ENCODE data around the gene CASP6.

DNA sequence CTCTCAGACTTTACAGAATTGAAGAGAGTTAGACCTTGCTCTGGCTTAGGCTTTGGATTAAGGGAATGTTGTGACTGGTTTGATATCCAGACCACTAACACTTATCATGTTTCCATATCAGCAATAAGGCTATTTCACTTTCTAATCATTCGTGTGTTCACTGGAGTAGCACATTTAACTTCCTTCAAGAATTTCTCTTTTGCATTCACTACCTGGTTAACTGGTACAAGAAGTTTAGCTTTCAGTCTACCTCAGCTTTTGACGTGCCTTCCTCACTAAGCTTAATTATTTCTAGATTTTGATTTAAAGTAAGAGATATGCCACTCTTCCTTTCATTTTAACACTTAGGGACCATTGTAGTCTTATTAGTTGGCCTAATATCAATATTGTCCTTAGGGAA is 62.6 kb downstream of the CASP6 start:
- TF ChIP-seq, protein P1, sequence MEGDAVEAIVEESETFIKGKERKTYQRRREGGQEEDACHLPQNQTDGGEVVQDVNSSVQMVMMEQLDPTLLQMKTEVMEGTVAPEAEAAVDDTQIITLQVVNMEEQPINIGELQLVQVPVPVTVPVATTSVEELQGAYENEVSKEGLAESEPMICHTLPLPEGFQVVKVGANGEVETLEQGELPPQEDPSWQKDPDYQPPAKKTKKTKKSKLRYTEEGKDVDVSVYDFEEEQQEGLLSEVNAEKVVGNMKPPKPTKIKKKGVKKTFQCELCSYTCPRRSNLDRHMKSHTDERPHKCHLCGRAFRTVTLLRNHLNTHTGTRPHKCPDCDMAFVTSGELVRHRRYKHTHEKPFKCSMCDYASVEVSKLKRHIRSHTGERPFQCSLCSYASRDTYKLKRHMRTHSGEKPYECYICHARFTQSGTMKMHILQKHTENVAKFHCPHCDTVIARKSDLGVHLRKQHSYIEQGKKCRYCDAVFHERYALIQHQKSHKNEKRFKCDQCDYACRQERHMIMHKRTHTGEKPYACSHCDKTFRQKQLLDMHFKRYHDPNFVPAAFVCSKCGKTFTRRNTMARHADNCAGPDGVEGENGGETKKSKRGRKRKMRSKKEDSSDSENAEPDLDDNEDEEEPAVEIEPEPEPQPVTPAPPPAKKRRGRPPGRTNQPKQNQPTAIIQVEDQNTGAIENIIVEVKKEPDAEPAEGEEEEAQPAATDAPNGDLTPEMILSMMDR (conservative IDR thresholded peaks at IDR 0.05; ENCODE audit: low read depth, low read length) = no peak
- no peak for TF ChIP-seq EZH2 (IDR thresholded peaks at IDR 0.05; ENCODE audit: borderline replicate concordance, low read depth, low read length, poor library complexity, severe bottlenecking)

Measured in A673 (cell line).